Mononuclear cell (primary cell): ENCODE results near the gene SNX9. TPM values are rescaled to one million over a fixed set of nuclear protein-coding genes. Genes with fewer than 3 reads are reported as not detected.

ENCODE experiments used
- H3K27me3 ChIP-seq: 2 replicates; pipeline ENCODE4 v1.6.0; 2011; ENCODE audit warnings: low read length, control low read depth; ENCODE audit not compliant: insufficient read depth
- H3K4me1 ChIP-seq: 2 replicates; pipeline ENCODE4 v1.5.1; 2011; ENCODE audit warnings: mild to moderate bottlenecking, low read length, control low read depth; ENCODE audit not compliant: insufficient read depth
- H3K4me3 ChIP-seq: 2 replicates; pipeline ENCODE4 v1.5.1; 2011; ENCODE audit warnings: mild to moderate bottlenecking, low read length, moderate library complexity
- H3K9me3 ChIP-seq: 2 replicates; pipeline ENCODE4 v1.5.1; 2011; ENCODE audit warnings: low read depth, mild to moderate bottlenecking, control low read depth, low read length
- total RNA-seq: library from RNA; depleted of rRNA; stranded (reverse); fragments of >200 nt; gene quantifications from one replicate; pipeline ENCODE4 v1.2.3, GENCODE V29; 2012

The SNX9 gene
- total RNA-seq, 1 donor, result 42.3 TPM

DNA sequence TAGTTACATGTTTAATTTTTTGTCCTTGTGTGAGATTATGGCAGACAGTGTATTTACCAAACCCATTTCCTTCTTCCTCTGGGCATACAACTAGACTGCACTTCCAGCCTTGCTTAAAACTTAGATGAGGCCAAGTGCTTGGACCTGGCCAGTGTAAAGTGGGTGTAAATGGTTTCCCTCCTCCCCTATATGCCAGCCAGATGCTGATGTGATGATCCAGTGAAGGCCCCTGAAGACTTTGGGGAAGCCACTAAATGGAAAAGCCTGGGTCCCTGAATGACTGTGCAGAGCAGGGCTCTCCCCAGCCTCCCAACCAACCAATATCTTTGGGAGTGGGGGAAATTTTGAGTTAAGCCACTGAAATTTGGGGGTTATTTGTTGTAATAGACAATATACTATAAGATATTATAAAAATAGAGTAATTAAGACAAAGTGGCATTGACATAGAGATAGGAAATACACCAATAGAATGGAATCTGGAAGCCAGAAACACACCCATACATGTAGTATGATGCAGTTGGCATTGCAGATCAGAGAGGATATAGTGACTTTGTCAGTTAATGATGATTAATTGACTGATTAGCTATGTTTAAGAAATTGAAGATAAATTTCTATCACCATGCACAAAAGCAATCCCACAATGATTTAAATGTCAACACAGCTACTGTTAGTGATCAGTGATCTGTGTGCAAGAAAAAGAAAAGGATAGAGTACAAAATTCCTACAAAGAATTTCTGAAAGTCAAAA lies 10.4 kb upstream of the SNX9 start:
- Histone ChIP-seq H3K4me3 (no peak overlapping the region), H3K27me3 (no peaks in the 10 kb centered on the region), H3K4me1 (peaks cover 15% of the 10 kb centered on the region), H3K9me3 (peaks cover 10% of the 10 kb centered on the region)

- H3K4me3 ChIP-seq, result no peak overlapping the region
- no peaks in the 10 kb centered on the region for H3K27me3 ChIP-seq
- peaks cover 10% of the 10 kb centered on the region for H3K9me3 ChIP-seq
- peaks cover 15% of the 10 kb centered on the region for H3K4me1 ChIP-seq
These were observed 9.9 kb upstream of the SNX9 start for GRCh38 chr6:157813191-157813590.

DNA sequence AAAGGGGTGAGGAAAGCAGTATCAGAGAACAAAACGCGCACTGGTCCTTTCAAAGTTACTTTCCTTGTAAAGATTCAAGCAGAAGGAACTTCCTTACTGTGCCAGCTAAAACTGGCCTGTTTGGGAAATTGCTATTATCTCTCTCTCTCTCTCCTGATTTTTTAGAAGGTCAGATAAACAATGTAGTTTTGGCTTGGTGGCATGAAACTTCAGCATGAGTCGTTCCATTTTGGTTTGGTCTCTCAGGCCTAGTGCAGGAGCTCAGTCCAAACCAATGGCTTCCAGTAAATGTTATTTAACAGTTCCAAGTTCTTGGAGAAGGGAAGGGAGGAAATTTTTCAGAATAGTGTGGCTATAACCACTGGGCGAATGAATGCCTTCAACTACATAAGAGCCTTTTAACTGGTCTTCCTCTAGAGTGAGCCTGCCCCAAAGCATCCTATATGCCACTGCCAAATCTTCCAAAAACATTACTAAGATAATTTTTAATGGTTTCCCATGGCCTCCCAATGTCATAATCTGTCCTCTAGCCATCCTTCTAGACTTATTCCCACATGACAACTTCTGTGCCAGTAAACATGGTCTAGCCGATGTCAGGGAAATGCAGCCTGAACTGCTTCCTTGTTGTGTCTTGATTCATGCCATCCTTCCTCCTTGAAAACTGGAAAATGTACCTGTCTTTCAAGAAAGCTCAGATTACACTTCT lies 9.1 kb upstream of the SNX9 start:
- Histone ChIP-seq H3K4me3 (no peak overlapping the region), H3K4me1 (peaks cover 15% of the 10 kb centered on the region), H3K9me3 (peaks cover 3% of the 10 kb centered on the region), H3K27me3 (no peaks in the 10 kb centered on the region)

GRCh38 chr6:157814883-157815282 lies 8.2 kb upstream of the SNX9 start:
- Histone ChIP-seq H3K9me3 (no peaks in the 10 kb centered on the region), H3K4me1 (peaks cover 15% of the 10 kb centered on the region), H3K4me3 (no peak overlapping the region), H3K27me3 (no peaks in the 10 kb centered on the region)

- peaks cover 18% of the 10 kb centered on the region for H3K4me1 ChIP-seq
- no peak overlapping the region for H3K4me3 ChIP-seq
- peaks cover 13% of the 10 kb centered on the region for H3K27me3 ChIP-seq
- H3K9me3 ChIP-seq, result no peaks in the 10 kb centered on the region
These were observed 1.6 kb upstream of the SNX9 start for GRCh38 chr6:157821342-157822033.

- Histone ChIP-seq H3K27me3 (peaks cover 13% of the 10 kb centered on the region), H3K4me3 (peak overlapping the region; percentile 23), H3K4me1 (peaks cover 18% of the 10 kb centered on the region), H3K9me3 (no peaks in the 10 kb centered on the region)
These were observed 623 bp upstream of the SNX9 start for GRCh38 chr6:157822245-157823000.

GRCh38 chr6:157823528-157824370 lies 703 bp downstream of the SNX9 start:
- Histone ChIP-seq H3K9me3 (no peaks in the 10 kb centered on the region), H3K4me3 (peak overlapping the region; percentile 69), H3K27me3 (peaks cover 13% of the 10 kb centered on the region), H3K4me1 (peaks cover 18% of the 10 kb centered on the region)

DNA sequence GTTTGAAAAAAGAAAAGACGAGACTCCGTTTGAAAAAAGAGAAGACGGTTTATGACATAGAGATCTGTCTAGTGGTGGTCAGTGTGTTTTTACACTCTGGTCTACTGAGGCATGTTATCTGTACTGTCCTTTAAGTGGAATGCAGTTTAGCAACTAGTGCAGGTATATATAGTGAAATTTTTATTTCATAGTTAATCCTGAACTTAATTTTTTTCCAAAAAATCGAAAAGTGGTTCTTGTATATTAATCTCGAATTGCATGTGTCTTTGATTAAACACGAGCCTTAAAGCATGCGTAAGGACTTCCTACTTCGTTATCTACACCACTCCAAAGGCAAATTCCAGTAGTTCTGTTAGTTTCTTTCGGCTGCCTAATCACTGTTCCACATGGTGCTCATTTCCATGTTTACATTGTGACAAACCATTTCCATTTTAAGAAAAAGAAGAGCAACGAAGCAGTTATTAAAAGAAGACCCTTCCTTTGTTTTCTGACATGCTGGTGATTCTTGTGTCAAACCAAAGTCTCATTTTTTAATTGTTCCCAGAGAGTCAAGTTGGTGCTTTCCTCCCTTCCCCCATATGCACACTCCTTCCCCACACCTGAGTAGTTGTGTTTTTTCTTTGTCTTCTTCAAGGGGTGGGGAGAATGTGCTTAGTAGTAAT lies 2.3 kb downstream of the SNX9 start:
- Histone ChIP-seq H3K9me3 (no peaks in the 10 kb centered on the region), H3K4me3 (no peak overlapping the region), H3K27me3 (peaks cover 13% of the 10 kb centered on the region), H3K4me1 (peaks cover 21% of the 10 kb centered on the region)

GRCh38 chr6:157830354-157831017 lies 7.4 kb downstream of the SNX9 start:
- Histone ChIP-seq H3K27me3 (no peaks in the 10 kb centered on the region), H3K4me3 (no peak overlapping the region), H3K4me1 (peaks cover 22% of the 10 kb centered on the region), H3K9me3 (no peaks in the 10 kb centered on the region)

GRCh38 chr6:157831018-157831369 lies 7.9 kb downstream of the SNX9 start:
- H3K4me3 ChIP-seq, result no peak overlapping the region
- no peaks in the 10 kb centered on the region for H3K9me3 ChIP-seq
- H3K27me3 ChIP-seq, result no peaks in the 10 kb centered on the region
- H3K4me1 ChIP-seq, result peaks cover 22% of the 10 kb centered on the region

GRCh38 chr6:157831424-157832249 lies 8.6 kb downstream of the SNX9 start:
- Histone ChIP-seq H3K4me1 (peaks cover 22% of the 10 kb centered on the region), H3K4me3 (no peak overlapping the region), H3K27me3 (no peaks in the 10 kb centered on the region), H3K9me3 (no peaks in the 10 kb centered on the region)

DNA sequence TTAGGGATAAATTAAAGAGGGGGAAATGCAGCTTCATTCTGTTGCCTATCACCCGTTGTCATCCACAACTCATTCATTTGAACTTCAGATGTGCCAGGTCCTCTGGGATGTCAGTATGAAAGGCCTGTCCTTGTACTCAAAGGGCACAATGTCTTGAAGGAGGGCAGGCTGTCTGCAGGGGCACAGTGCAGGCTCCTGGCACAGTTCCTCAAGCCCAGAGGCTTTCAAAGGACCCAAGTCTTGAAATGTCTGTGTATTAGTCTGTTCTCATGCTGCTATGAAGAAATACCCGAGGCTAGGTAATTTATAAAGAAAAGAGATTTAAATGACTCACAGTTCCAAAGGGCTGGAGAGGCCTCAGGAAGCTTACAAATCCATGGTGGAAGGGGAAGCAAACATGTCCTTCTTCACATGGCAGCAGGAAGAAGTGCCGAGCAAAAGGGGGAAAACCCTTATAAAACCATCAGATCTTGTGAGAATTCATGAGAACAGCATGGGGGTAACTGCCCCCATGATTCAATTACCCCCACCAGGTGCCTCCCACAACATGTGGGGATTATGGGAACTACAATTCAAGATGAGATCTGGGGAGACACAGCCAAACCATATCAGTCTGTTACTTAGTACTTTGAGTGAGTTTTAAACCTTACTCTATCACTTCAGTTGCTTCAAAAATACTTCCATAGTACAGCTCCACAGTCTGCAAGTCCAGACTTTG lies 9.4 kb downstream of the SNX9 start:
- H3K4me3 ChIP-seq, result no peak overlapping the region
- H3K27me3 ChIP-seq, result no peaks in the 10 kb centered on the region
- H3K9me3 ChIP-seq, result no peaks in the 10 kb centered on the region
- peaks cover 22% of the 10 kb centered on the region for H3K4me1 ChIP-seq
